Measurements from ENCODE around the gene TPD52L2.

DNA sequence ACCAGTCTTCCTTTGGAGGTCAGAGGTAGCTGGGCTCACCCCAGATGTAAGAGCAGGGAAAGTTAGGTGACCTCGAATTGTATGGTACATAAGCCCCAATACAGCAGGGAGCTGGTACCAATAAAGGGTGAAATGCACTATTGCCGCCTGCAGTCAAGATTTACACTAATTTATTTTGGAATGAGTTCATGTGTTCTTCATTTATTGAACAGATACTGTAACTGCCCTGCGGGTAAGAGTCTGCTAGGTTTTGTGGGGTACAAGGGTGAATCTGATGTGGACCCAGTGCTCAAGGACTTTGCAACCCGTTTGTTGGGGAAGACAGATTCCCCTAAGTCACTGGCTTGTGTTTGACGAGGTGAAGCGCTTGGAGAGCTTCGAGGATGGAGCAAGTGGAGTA is 27.3 kb downstream of the TPD52L2 start:
- TF ChIP-seq, protein P1, sequence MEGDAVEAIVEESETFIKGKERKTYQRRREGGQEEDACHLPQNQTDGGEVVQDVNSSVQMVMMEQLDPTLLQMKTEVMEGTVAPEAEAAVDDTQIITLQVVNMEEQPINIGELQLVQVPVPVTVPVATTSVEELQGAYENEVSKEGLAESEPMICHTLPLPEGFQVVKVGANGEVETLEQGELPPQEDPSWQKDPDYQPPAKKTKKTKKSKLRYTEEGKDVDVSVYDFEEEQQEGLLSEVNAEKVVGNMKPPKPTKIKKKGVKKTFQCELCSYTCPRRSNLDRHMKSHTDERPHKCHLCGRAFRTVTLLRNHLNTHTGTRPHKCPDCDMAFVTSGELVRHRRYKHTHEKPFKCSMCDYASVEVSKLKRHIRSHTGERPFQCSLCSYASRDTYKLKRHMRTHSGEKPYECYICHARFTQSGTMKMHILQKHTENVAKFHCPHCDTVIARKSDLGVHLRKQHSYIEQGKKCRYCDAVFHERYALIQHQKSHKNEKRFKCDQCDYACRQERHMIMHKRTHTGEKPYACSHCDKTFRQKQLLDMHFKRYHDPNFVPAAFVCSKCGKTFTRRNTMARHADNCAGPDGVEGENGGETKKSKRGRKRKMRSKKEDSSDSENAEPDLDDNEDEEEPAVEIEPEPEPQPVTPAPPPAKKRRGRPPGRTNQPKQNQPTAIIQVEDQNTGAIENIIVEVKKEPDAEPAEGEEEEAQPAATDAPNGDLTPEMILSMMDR (IDR thresholded peaks at IDR 0.05; ENCODE audit: low read depth, low read length): no peak
- no peak for TF ChIP-seq POLR2A (IDR thresholded peaks at IDR 0.05; ENCODE audit: extremely low read depth, insufficient read length)
